Memory B cell (primary cell): ENCODE results near the gene NCAPG.

Experiments
- ATAC-seq: fragments of 150-1000 bp; cut with Tn5 transposase; 2 replicates; pipeline ENCODE4 v1.10.0; 2021; ENCODE audit warnings: low read depth, mild to moderate bottlenecking, moderate library complexity
- DNase-seq, 2 donors: peaks; one replicate each; pipeline ENCODE4 v3.0.0; 2022; ENCODE audit warnings: low spot score in 2 of 2
- H3K27ac Mint-ChIP-seq: one replicate; pipeline ENCODE4 v1.8.0; 2022; ENCODE audit warnings: mild to moderate bottlenecking, moderate library complexity, mixed read lengths
- H3K27me3 Mint-ChIP-seq: one replicate; pipeline ENCODE4 v1.8.0; 2022; ENCODE audit warnings: mixed read lengths
- H3K36me3 Mint-ChIP-seq: one replicate; pipeline ENCODE4 v1.8.0; 2022; ENCODE audit warnings: mild to moderate bottlenecking, mixed read lengths
- H3K4me1 Mint-ChIP-seq: one replicate; pipeline ENCODE4 v1.8.0; 2022; ENCODE audit warnings: mixed read lengths
- H3K4me3 Mint-ChIP-seq: one replicate; pipeline ENCODE4 v1.8.0; 2022; ENCODE audit warnings: mild to moderate bottlenecking, moderate library complexity, mixed read lengths
- H3K9me3 Mint-ChIP-seq: one replicate; pipeline ENCODE4 v1.8.0; 2022; ENCODE audit warnings: mixed read lengths

NCAPG gene

GRCh38 chr4:17778431-17778830, 32.3 kb upstream of the NCAPG start:
- Mint-ChIP-seq H3K36me3 (no peaks in the 10 kb centered on the region), H3K9me3 (no peaks in the 10 kb centered on the region), H3K4me3 (no peak overlapping the region)

GRCh38 chr4:17780501-17781299, 30.1 kb upstream of the NCAPG start:
- no peak overlapping the region for H3K27ac Mint-ChIP-seq
- peaks cover 6% of the 10 kb centered on the region for H3K4me1 Mint-ChIP-seq
- H3K4me3 Mint-ChIP-seq = no peak overlapping the region
- ATAC-seq (no peak), DNase-seq (no peak)
- no peaks in the 10 kb centered on the region for H3K9me3 Mint-ChIP-seq
- H3K36me3 Mint-ChIP-seq = peaks cover under 1% of the 10 kb centered on the region
- peaks cover 22% of the 10 kb centered on the region for H3K27me3 Mint-ChIP-seq

More at GRCh38 chr4:17778431-17778830, 32.3 kb upstream of the NCAPG start:
- Mint-ChIP-seq H3K27me3 (peaks cover 22% of the 10 kb centered on the region), H3K4me1 (peaks cover 6% of the 10 kb centered on the region), H3K27ac (no peak overlapping the region)
- ATAC-seq (no peak), DNase-seq (no peak)

DNA sequence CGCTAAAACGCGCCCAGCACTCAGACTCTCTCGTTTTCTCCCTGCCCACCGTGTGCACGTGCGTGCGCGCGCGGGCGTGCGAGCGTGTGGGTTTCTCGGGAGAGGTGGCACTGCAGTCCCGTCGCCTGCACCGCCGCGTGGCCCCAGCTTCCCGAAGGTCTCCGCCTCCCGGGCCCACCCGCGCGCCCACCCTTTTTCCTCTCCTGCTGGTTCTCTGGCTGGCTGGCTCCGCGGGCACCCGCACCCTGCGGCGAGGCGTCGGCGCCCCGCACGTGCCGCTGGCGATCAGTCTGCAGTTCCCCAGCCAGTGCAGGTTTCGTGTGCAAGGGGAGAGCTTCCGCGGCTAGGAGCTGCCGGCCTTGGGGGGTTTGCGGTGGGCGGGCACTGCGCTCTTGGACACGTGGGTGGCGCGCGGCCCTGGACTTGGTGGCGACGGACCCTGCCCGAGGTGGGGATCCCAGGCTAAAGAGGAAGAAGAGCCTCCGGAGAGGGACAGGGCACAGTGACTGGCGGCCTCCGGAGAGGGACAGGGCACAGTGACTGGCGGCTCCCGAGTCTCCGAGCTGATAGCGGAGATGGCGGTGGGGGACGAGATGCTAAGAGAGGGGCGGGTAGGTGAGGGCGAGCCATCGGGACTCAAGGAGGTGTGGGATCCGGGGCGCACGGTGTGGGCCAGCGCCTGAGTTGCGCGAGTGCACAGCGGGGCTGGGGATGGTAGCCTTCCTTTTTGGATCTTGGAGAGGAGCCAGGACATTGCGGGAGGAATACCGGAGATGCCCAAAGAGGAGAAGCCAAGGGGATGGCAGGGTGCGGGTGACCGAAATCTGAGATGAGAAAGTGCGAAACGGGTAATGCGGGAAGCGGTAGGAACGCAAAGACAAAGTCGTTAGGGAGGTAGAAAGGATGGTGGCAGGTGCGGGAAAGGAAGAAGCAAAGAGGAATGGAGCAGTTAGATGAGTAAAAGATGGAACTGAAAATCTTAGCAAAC, 29.2 kb upstream of the NCAPG start, which contains the start of gene FAM184B:
Gene FAM184B (minus strand): TSS at position 322 of the 988 bp plus-strand sequence. CDS start 322 bp downstream, outside the sequence.
- peaks cover 9% of the 10 kb centered on the region for H3K4me1 Mint-ChIP-seq
- peaks cover 22% of the 10 kb centered on the region for H3K27me3 Mint-ChIP-seq
- H3K4me3 Mint-ChIP-seq = no peak within 1 kb of the TSS

GRCh38 chr4:17785858-17786257, 24.9 kb upstream of the NCAPG start:
- Mint-ChIP-seq H3K36me3 (peaks cover 13% of the 10 kb centered on the region), H3K27ac (no peak overlapping the region), H3K27me3 (peaks cover 11% of the 10 kb centered on the region), H3K4me3 (no peak overlapping the region), H3K9me3 (no peaks in the 10 kb centered on the region), H3K4me1 (peaks cover 11% of the 10 kb centered on the region)
- no peak for ATAC-seq
- no peak for DNase-seq

More for the DNA sequence above, 29.2 kb upstream of the NCAPG start, which contains the start of gene FAM184B:
- H3K27ac Mint-ChIP-seq = no peak within 1 kb of the TSS
- DNase-seq (no peak), ATAC-seq (no peak)
- no peaks in the 10 kb centered on the region for H3K9me3 Mint-ChIP-seq
- H3K36me3 Mint-ChIP-seq = peaks cover 2% of the 10 kb centered on the region

- no peaks in the 10 kb centered on the region for H3K9me3 Mint-ChIP-seq
- H3K36me3 Mint-ChIP-seq = peaks cover 13% of the 10 kb centered on the region
- H3K27me3 Mint-ChIP-seq = peaks cover 9% of the 10 kb centered on the region
- H3K4me1 Mint-ChIP-seq = peaks cover 10% of the 10 kb centered on the region
- H3K27ac Mint-ChIP-seq = no peak overlapping the region
- DNase-seq (no peak), ATAC-seq (no peak)
- no peak overlapping the region for H3K4me3 Mint-ChIP-seq
Observed at GRCh38 chr4:17786567-17786966, 24.2 kb upstream of the NCAPG start.

DNA sequence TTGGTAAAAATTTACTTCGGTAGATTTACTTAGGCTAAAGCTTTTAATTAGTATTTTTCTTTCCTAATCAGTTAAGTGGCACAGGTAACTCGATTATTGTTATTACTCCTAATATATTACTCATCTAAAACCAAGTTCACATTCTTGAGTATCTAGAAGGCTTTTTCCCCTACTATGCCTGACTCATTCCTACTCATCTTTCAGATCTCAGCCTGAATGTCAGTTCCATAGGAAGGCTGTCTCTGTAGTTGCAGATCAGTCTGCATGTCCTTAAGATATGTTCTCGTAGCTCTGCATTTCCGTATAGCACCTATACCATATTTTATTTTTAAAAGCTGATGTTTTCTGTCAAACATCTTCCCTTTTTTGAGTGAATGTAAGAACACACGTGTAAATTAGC, 23.5 kb upstream of the NCAPG start:
- Mint-ChIP-seq H3K27me3 (peaks cover 2% of the 10 kb centered on the region), H3K36me3 (peaks cover 17% of the 10 kb centered on the region), H3K9me3 (no peaks in the 10 kb centered on the region), H3K27ac (no peak overlapping the region), H3K4me3 (no peak overlapping the region), H3K4me1 (peaks cover 5% of the 10 kb centered on the region)
- DNase-seq = no peak
- ATAC-seq = no peak

GRCh38 chr4:17788956-17789355, 21.8 kb upstream of the NCAPG start:
- no peak for DNase-seq
- no peak for ATAC-seq
- H3K36me3 Mint-ChIP-seq = peaks cover 17% of the 10 kb centered on the region
- H3K27ac Mint-ChIP-seq = no peak overlapping the region
- no peaks in the 10 kb centered on the region for H3K9me3 Mint-ChIP-seq
- no peaks in the 10 kb centered on the region for H3K27me3 Mint-ChIP-seq
- peaks cover 5% of the 10 kb centered on the region for H3K4me1 Mint-ChIP-seq
- no peak overlapping the region for H3K4me3 Mint-ChIP-seq

DNA sequence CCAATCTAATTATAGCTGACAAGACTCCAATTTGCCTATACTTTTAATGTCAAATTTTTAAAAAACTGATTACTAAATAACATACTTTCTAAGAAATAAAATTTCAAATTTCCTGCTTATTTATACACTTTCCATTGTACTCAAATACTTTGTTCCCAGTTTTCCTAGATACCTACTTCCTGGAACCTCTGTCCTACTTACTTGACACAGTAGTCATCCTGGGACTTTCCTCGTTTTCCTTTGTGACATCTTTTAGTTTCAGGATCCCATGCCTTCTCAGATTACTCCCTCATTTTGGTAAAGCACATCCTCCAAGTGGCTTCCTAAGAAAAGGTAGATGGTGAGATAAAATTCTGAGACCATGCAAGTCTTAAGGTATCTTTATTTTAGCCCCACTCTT, 16.0 kb upstream of the NCAPG start:
- Mint-ChIP-seq H3K4me1 (no peaks in the 10 kb centered on the region), H3K27ac (no peak overlapping the region), H3K9me3 (no peaks in the 10 kb centered on the region), H3K27me3 (no peaks in the 10 kb centered on the region), H3K4me3 (no peak overlapping the region), H3K36me3 (peaks cover 4% of the 10 kb centered on the region)
- ATAC-seq (no peak), DNase-seq (no peak)

DNA sequence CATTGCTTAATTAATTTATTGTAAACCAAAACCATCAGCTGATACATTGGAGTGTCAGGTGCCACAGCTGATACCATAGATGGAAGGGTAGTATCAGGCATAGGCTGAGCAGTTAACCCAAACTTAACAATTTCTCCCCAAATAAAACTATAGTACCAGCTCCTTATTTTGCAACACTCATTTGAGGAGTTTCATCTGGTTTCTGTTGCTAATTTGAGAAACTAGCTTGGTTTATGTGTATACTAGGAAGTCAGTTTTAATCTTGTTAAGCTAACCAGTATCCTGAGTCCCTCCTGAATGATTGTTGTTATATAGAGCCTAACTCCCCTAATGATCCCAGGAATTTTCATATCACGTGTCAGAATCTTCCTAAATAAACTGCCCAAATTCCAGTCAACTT, 13.0 kb upstream of the NCAPG start:
- H3K9me3 Mint-ChIP-seq = no peaks in the 10 kb centered on the region
- no peak overlapping the region for H3K27ac Mint-ChIP-seq
- DNase-seq (no peak), ATAC-seq (no peak)
- peaks cover 6% of the 10 kb centered on the region for H3K36me3 Mint-ChIP-seq
- H3K4me3 Mint-ChIP-seq = no peak overlapping the region
- H3K27me3 Mint-ChIP-seq = no peaks in the 10 kb centered on the region
- no peaks in the 10 kb centered on the region for H3K4me1 Mint-ChIP-seq

DNA sequence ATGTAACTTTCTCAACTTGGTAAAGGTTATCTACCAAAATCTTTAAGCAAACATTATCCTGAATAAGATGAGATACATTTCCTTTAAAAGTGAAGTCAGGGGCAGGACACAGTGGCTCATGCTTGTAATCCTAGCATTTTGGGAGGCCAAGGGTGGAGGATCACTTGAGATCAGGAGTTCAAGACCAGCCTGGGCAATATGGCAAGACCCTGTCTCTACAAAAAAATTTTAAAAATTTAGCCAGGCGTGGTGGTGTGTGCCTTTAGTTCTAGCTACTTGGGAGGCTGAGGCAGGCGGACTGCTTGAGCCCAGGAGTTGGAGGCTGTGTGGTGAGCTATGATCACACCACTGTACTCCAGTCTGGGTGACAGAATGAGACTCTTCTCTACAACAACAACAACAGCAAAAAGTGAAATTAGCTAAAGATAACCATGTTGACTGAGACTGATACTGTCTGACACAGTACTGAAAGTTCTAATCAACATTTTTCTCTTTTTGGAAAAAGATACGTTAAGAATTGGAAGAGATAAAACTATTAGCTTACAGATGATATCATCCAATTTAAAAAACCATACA, 5.1 kb upstream of the NCAPG start:
- H3K27ac Mint-ChIP-seq = peak overlapping the region; percentile 11
- H3K36me3 Mint-ChIP-seq = peaks cover 19% of the 10 kb centered on the region
- H3K27me3 Mint-ChIP-seq = no peaks in the 10 kb centered on the region
- DNase-seq = no peak
- no peaks in the 10 kb centered on the region for H3K9me3 Mint-ChIP-seq
- ATAC-seq = no peak
- H3K4me1 Mint-ChIP-seq = peaks cover 28% of the 10 kb centered on the region
- H3K4me3 Mint-ChIP-seq = no peak overlapping the region

DNA sequence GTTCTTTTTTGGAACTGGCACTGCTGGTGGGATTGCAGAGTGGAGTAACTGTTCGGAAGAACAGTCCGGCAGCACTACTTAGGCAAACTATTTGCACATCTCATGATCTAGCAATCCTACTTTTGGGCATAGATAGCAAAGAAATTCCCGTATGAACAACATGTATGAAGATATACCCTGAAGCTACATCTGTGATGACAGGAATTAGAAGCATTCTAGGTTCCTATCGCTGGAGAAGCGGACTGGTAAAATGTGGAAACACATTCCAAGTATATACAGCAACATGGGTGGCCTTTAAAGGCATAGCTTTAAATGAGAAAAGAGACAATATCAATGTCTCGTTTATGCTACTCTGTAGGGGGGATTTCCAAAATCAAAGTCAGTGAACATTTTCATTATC, 3.3 kb upstream of the NCAPG start:
- Mint-ChIP-seq H3K27ac (peak overlapping the region; percentile 39), H3K27me3 (no peaks in the 10 kb centered on the region), H3K36me3 (peaks cover 15% of the 10 kb centered on the region), H3K9me3 (no peaks in the 10 kb centered on the region), H3K4me3 (no peak overlapping the region), H3K4me1 (peaks cover 31% of the 10 kb centered on the region)
- ATAC-seq (no peak), DNase-seq (no peak)

GRCh38 chr4:17809667-17810066, 1.1 kb upstream of the NCAPG start:
- DNase-seq (no peak), ATAC-seq (no peak)
- peaks cover 2% of the 10 kb centered on the region for H3K36me3 Mint-ChIP-seq
- H3K27ac Mint-ChIP-seq = peak overlapping the region; percentile 98
- peak overlapping the region; percentile 98 for H3K4me3 Mint-ChIP-seq
- H3K9me3 Mint-ChIP-seq = no peaks in the 10 kb centered on the region
- peaks cover 31% of the 10 kb centered on the region for H3K4me1 Mint-ChIP-seq
- H3K27me3 Mint-ChIP-seq = no peaks in the 10 kb centered on the region

GRCh38 chr4:17811078-17811603, 362 bp downstream of the NCAPG start:
- DNase-seq (peak in 1 of 2 donors; percentile 17), ATAC-seq (peak; percentile 6)
- Mint-ChIP-seq H3K4me3 (peak overlapping the region; percentile 98), H3K4me1 (peaks cover 28% of the 10 kb centered on the region), H3K36me3 (peaks cover 2% of the 10 kb centered on the region), H3K27ac (peak overlapping the region; percentile 98), H3K27me3 (no peaks in the 10 kb centered on the region), H3K9me3 (no peaks in the 10 kb centered on the region)
